ENCODE measurements around the gene SPP2. TPM values are rescaled to one million over a fixed set of nuclear protein-coding genes. Genes with fewer than 3 reads are reported as not detected.

Gene SPP2
- total RNA-seq, 4 donors from 2014 or later = not detected

GRCh38 chr2:234075947-234076346, 25.4 kb downstream of the SPP2 start:
- Histone ChIP-seq H3K36me3 (no peaks in the 10 kb centered on the region), H3K9me3 (no peaks in the 10 kb centered on the region), H3K27ac (no peak overlapping the region), H3K4me1 (no peaks in the 10 kb centered on the region), H3K4me3 (no peak overlapping the region), H3K27me3 (no peaks in the 10 kb centered on the region)
- DNase-seq (ENCODE audit: low spot score in 2 of 2) = no peak
- WGBS = 84% methylated on average over 8 of the region's 8 CpGs
- TF ChIP-seq CTCF (IDR thresholded peaks at IDR 0.05) (no peak), POLR2A (IDR thresholded peaks at IDR 0.05) (no peak), POLR2AphosphoS5 (IDR thresholded peaks at IDR 0.05) (no peak), EP300 (IDR thresholded peaks at IDR 0.05) (no peak)

GRCh38 chr2:234076451-234076850, 25.9 kb downstream of the SPP2 start:
- Histone ChIP-seq H3K4me1 (no peaks in the 10 kb centered on the region), H3K36me3 (no peaks in the 10 kb centered on the region), H3K9me3 (no peaks in the 10 kb centered on the region), H3K27ac (no peak overlapping the region), H3K27me3 (no peaks in the 10 kb centered on the region), H3K4me3 (no peak overlapping the region)
- 90% methylated on average over 3 of the region's 3 CpGs for WGBS
- DNase-seq (ENCODE audit: low spot score in 2 of 2) = no peak
- no peak for TF ChIP-seq POLR2A (IDR thresholded peaks at IDR 0.05)
- no peak for TF ChIP-seq CTCF (IDR thresholded peaks at IDR 0.05)
- TF ChIP-seq EP300 (IDR thresholded peaks at IDR 0.05) = no peak
- no peak for TF ChIP-seq POLR2AphosphoS5 (IDR thresholded peaks at IDR 0.05)

GRCh38 chr2:234078129-234078528, 27.6 kb downstream of the SPP2 start:
- TF ChIP-seq CTCF (IDR thresholded peaks at IDR 0.05) (no peak), EP300 (IDR thresholded peaks at IDR 0.05) (no peak), POLR2A (IDR thresholded peaks at IDR 0.05) (no peak)
- no peaks in the 10 kb centered on the region for H3K27me3 ChIP-seq
- DNase-seq (ENCODE audit: low spot score in 2 of 2) = no peak
- no peak overlapping the region for H3K4me3 ChIP-seq
- no peaks in the 10 kb centered on the region for H3K9me3 ChIP-seq
- H3K4me1 ChIP-seq = peaks cover 6% of the 10 kb centered on the region
- 73% methylated on average over 2 of the region's 2 CpGs for WGBS
- H3K36me3 ChIP-seq = no peaks in the 10 kb centered on the region
- H3K27ac ChIP-seq = no peak overlapping the region

- H3K4me1 ChIP-seq = peaks cover 6% of the 10 kb centered on the region
- no peak for DNase-seq (ENCODE audit: low spot score in 2 of 2)
- H3K36me3 ChIP-seq = no peaks in the 10 kb centered on the region
- no peak for TF ChIP-seq POLR2AphosphoS5 (IDR thresholded peaks at IDR 0.05)
- TF ChIP-seq POLR2A (IDR thresholded peaks at IDR 0.05) = no peak
- no peak for TF ChIP-seq EP300 (IDR thresholded peaks at IDR 0.05)
- TF ChIP-seq CTCF (IDR thresholded peaks at IDR 0.05) = no peak
- no peak overlapping the region for H3K27ac ChIP-seq
- WGBS = 56% methylated on average over 15 of the region's 15 CpGs
- no peak overlapping the region for H3K4me3 ChIP-seq
- no peaks in the 10 kb centered on the region for H3K9me3 ChIP-seq
- no peaks in the 10 kb centered on the region for H3K27me3 ChIP-seq
Observed at GRCh38 chr2:234081970-234082822, 31.7 kb downstream of the SPP2 start.

- H3K36me3 ChIP-seq = no peaks in the 10 kb centered on the region
- no peak for DNase-seq (ENCODE audit: low spot score in 2 of 2)
- WGBS = 90% methylated on average over 7 of the region's 7 CpGs
- H3K27me3 ChIP-seq = no peaks in the 10 kb centered on the region
- no peaks in the 10 kb centered on the region for H3K9me3 ChIP-seq
- peaks cover 6% of the 10 kb centered on the region for H3K4me1 ChIP-seq
- H3K27ac ChIP-seq = no peak overlapping the region
- TF ChIP-seq EP300 (IDR thresholded peaks at IDR 0.05) (no peak), POLR2A (IDR thresholded peaks at IDR 0.05) (no peak), POLR2AphosphoS5 (IDR thresholded peaks at IDR 0.05) (no peak), CTCF (IDR thresholded peaks at IDR 0.05) (no peak)
- no peak overlapping the region for H3K4me3 ChIP-seq
Observed at GRCh38 chr2:234083572-234084348, 33.3 kb downstream of the SPP2 start.

Measured in suprapubic skin (tissue), 4 donors.